ENCODE measurements around the gene MT1B.
A peak's percentile ranks its signal among the peaks of the same experiment; 100 is the strongest.

MT1B gene

GRCh38 chr16:56689171-56689570 is 37.5 kb downstream of the MT1B start:
- H3K4me3 ChIP-seq (ENCODE audit: low read depth, low read length): no peak overlapping the region
- TF ChIP-seq CTCF (conservative IDR thresholded peaks at IDR 0.05; ENCODE audit: low read depth, low read length): no peak
- DNase-seq (ENCODE audit: low read depth): no peak

GRCh38 chr16:56690420-56691122 is 38.9 kb downstream of the MT1B start:
- no peak for DNase-seq (ENCODE audit: low read depth)
- no peak for TF ChIP-seq CTCF (conservative IDR thresholded peaks at IDR 0.05; ENCODE audit: low read depth, low read length)
- H3K4me3 ChIP-seq (ENCODE audit: low read depth, low read length): no peak overlapping the region

GRCh38 chr16:56691885-56692284 is 40.2 kb downstream of the MT1B start:
- peak; percentile 33 for DNase-seq (ENCODE audit: low read depth)
- no peak for TF ChIP-seq CTCF (conservative IDR thresholded peaks at IDR 0.05; ENCODE audit: low read depth, low read length)

GRCh38 chr16:56695246-56695645 is 43.6 kb downstream of the MT1B start:
- DNase-seq (ENCODE audit: low read depth): no peak
- no peak for TF ChIP-seq CTCF (conservative IDR thresholded peaks at IDR 0.05; ENCODE audit: low read depth, low read length)
- no peak overlapping the region for H3K4me3 ChIP-seq (ENCODE audit: low read depth, low read length)

More at GRCh38 chr16:56691885-56692284, 40.2 kb downstream of the MT1B start:
- no peak overlapping the region for H3K4me3 ChIP-seq (ENCODE audit: low read depth, low read length)

- no peak overlapping the region for H3K4me3 ChIP-seq (ENCODE audit: low read depth, low read length)
- TF ChIP-seq CTCF (conservative IDR thresholded peaks at IDR 0.05; ENCODE audit: low read depth, low read length): no peak
- no peak for DNase-seq (ENCODE audit: low read depth)
These were observed 45.9 kb downstream of the MT1B start for GRCh38 chr16:56697456-56698155.

GRCh38 chr16:56700195-56700594 is 48.5 kb downstream of the MT1B start:
- no peak overlapping the region for H3K4me3 ChIP-seq (ENCODE audit: low read depth, low read length)
- no peak for TF ChIP-seq CTCF (conservative IDR thresholded peaks at IDR 0.05; ENCODE audit: low read depth, low read length)
- peak; percentile 37 for DNase-seq (ENCODE audit: low read depth)

GRCh38 chr16:56700631-56701030 is 48.9 kb downstream of the MT1B start:
- no peak for DNase-seq (ENCODE audit: low read depth)
- TF ChIP-seq CTCF (conservative IDR thresholded peaks at IDR 0.05; ENCODE audit: low read depth, low read length): no peak
- no peak overlapping the region for H3K4me3 ChIP-seq (ENCODE audit: low read depth, low read length)
